ENCODE measurements around the gene AKT2.

Gene AKT2

GRCh38 chr19:40272261-40272660 is 12.9 kb downstream of the AKT2 start:
- no peak for DNase-seq

GRCh38 chr19:40271706-40272105 is 13.4 kb downstream of the AKT2 start:
- DNase-seq, result no peak

- no peak for DNase-seq
Observed at GRCh38 chr19:40270362-40271089, 14.6 kb downstream of the AKT2 start.

GRCh38 chr19:40269216-40269940 is 15.8 kb downstream of the AKT2 start:
- no peak for DNase-seq

GRCh38 chr19:40267601-40267997 is 17.5 kb downstream of the AKT2 start:
- no peak for DNase-seq

GRCh38 chr19:40266912-40267600 is 18.1 kb downstream of the AKT2 start:
- DNase-seq, result no peak

GRCh38 chr19:40266119-40266518 is 19.0 kb downstream of the AKT2 start:
- no peak for DNase-seq

- DNase-seq, result no peak
Observed at GRCh38 chr19:40265763-40266099, 19.4 kb downstream of the AKT2 start.

- no peak for DNase-seq
Observed at GRCh38 chr19:40265055-40265762, 19.9 kb downstream of the AKT2 start.

- DNase-seq, result no peak
Observed at GRCh38 chr19:40264314-40265054, 20.7 kb downstream of the AKT2 start.

- no peak for DNase-seq
Observed at GRCh38 chr19:40263440-40264313, 21.5 kb downstream of the AKT2 start.

- no peak for DNase-seq
Observed at GRCh38 chr19:40262422-40262821, 22.7 kb downstream of the AKT2 start.

- no peak for DNase-seq
Observed at GRCh38 chr19:40261631-40262030, 23.5 kb downstream of the AKT2 start.

GRCh38 chr19:40257096-40257517 is 28.0 kb downstream of the AKT2 start:
- no peak for DNase-seq

- DNase-seq, result no peak
Observed at GRCh38 chr19:40256512-40256911, 28.6 kb downstream of the AKT2 start.

- no peak for DNase-seq
Observed at GRCh38 chr19:40255619-40256166, 29.5 kb downstream of the AKT2 start.

GRCh38 chr19:40254714-40255418 is 30.3 kb downstream of the AKT2 start:
- no peak for DNase-seq

GRCh38 chr19:40253611-40254092 is 31.5 kb downstream of the AKT2 start:
- no peak for DNase-seq

- DNase-seq, result no peak
Observed at GRCh38 chr19:40252395-40252794, 32.8 kb downstream of the AKT2 start.

GRCh38 chr19:40251991-40252390 is 33.2 kb downstream of the AKT2 start:
- DNase-seq, result no peak

Data from fibroblast of skin of right biceps (primary cell).